GM12864 (cell line): ENCODE measurements around the gene TOPORS.
A peak's percentile ranks its signal among the peaks of the same experiment; 100 is the strongest.

Experiments used
- DNase-seq: peaks from one replicate; pipeline ENCODE4 v3.0.0-alpha.2; 2011; ENCODE audit warnings: low read depth
- H3K4me3 ChIP-seq: 2 replicates; pipeline ENCODE4 v1.5.1; 2011; ENCODE audit warnings: mild to moderate bottlenecking, low read depth, low read length, control low read depth
- CTCF ChIP-seq: IDR thresholded peaks from 2 replicates; pipeline ENCODE4 v1.5.1; 2011; ENCODE audit warnings: low read depth, mild to moderate bottlenecking, moderate library complexity, low read length, control low read depth, inconsistent platforms; ENCODE audit errors: missing control alignments

Gene TOPORS

GRCh38 chr9:32566770-32567169 is 14.4 kb upstream of the TOPORS start:
- DNase-seq, result no peak
- H3K4me3 ChIP-seq, result no peak overlapping the region
- no peak for TF ChIP-seq CTCF

- no peak for TF ChIP-seq CTCF
- no peak overlapping the region for H3K4me3 ChIP-seq
- DNase-seq, result no peak
Observed at GRCh38 chr9:32565967-32566366, 13.6 kb upstream of the TOPORS start.

GRCh38 chr9:32558408-32558934 is 6.1 kb upstream of the TOPORS start:
- H3K4me3 ChIP-seq, result no peak overlapping the region
- DNase-seq, result no peak
- TF ChIP-seq CTCF, result no peak

- TF ChIP-seq CTCF, result no peak
- no peak overlapping the region for H3K4me3 ChIP-seq
- DNase-seq, result no peak
Observed at GRCh38 chr9:32554591-32554990, 2.2 kb upstream of the TOPORS start.

GRCh38 chr9:32554107-32554506 is 1.7 kb upstream of the TOPORS start:
- no peak overlapping the region for H3K4me3 ChIP-seq
- TF ChIP-seq CTCF, result no peak
- DNase-seq, result no peak

- no peak for DNase-seq
- no peak for TF ChIP-seq CTCF
- H3K4me3 ChIP-seq, result peak overlapping the region; percentile 70
Observed at GRCh38 chr9:32551276-32552051, 922 bp downstream of the TOPORS start.
